Embryonic facial prominence (tissue), 1 donor: ENCODE data around the gene MYH10.
"Not testable (repeated sequence)": the region's sequence is repeated elsewhere in the genome, so short reads cannot be mapped to it uniquely, and the experiment has no call there.

Source experiments
- DNase-seq: peaks from one replicate; pipeline ENCODE4 v3.0.0-alpha.2; 2016; ENCODE audit errors: extremely low spot score

The MYH10 gene

GRCh38 chr17:8630227-8630801 is at the start of gene MYH10:
TSS of gene MYH10 (minus strand) at chr17:8630725. CDS start at chr17:8623246, 7,479 bp downstream.
- DNase-seq = no peak

DNA sequence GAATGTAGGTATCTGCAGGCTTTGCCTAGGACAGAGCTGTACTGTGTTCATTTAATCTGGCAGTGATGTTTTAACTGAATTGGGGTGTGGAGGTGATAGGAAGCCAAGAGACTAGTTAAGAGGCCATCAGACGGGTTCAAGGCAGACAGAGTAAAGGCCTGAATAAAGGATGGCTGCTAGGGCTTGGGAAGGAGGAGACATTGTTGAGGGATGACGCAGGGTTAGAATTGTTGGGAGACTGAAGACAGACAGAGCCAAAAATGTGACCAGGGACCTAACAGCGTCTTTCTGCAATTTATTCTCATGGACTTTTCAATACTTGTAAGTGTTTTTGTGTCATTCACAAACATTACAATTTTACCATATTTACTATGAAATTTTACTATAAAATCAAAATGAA is 48.6 kb upstream of the MYH10 start:
- no peak for DNase-seq

- DNase-seq = no peak
Measured at GRCh38 chr17:8675306-8675705, 44.8 kb upstream of the MYH10 start.

- DNase-seq = no peak
Measured at GRCh38 chr17:8674344-8675305, 44.1 kb upstream of the MYH10 start.

DNA sequence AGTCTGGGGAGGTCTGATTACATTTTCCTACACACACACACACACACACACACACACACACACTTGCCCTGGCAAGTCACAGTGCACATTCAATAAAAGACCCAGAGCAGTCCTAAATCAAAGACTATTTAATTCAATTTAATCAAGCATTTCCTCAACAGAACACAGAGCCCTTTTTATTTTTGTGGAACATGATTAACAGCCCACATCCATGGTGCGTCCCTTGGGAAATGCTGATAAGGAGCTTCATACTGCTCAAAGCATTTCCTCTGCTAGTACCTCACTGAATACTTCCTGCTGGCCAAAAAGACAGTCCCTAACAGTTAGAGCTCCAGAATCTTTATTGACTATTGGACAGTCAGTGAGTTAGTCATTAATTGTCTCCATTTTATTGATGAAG is 43.1 kb upstream of the MYH10 start:
- DNase-seq = no peak

DNA sequence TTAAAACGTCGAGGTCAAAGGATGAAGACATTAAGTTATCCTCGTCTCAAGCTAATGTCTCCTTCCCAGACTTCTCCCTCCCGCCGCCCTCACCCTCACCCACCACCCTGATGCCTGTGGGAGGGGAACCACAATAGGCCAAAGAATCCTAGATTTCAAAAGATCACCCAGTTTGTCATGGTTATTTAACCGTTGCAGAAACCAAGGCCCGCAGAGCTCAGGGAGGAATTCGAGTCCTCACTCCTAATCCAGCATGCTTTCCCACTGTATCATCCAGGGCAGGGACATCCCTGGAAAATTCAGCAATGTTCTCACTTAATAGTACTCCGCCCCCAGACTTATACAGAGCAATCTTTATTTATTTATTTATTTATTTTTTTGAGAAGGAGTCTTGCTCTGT is 41.8 kb upstream of the MYH10 start:
- DNase-seq = no peak

GRCh38 chr17:8670421-8670820 is 39.9 kb upstream of the MYH10 start:
- peak; percentile 85 for DNase-seq

DNA sequence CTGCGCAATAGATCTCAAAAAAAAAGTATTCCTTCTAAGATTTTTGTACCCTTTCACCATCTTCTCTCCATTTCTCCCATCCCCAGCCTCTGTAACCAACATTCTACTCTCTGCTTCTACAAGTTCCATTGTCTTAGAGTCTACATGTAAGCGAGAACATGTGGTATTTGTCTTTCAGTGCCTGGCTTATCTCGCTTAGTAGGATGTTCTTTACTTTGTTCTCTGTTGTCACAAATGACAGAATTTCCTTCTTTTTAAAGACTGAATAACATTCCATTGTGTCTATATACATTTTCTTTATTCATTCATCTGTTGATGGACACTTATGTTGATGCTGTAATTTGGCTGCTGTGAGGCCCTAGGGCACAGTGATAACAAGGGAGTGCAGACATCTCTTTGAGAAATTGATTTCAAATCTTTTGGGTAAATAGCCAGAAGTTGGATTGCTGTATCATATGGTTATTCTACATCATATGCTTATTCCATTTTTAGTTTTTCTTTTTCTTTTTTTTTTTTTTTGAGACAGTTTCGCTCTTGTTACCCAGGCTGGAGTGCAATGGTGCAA is 37.7 kb upstream of the MYH10 start:
- no peak for DNase-seq

GRCh38 chr17:8667421-8667820 is 36.9 kb upstream of the MYH10 start:
- DNase-seq = no peak

DNA sequence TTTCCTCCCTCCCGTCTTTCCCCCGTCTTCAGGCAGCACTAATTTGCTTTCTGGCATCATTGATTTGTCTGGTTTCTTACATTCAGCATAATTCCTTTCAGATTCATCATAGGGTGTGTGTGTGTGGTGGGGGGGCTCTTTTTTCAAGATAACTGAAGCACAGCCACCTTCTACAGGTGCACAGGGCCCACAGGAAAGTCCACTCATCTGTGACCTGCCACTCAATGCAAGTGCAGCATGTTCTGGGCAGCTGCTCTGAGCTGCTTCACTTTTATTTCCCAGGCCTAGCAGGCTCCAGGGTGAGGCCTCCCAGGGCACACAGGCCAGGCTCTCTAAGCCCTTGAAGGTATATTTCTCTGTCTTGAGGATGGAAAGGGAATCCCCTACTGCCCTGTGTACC is 35.2 kb upstream of the MYH10 start:
- no peak for DNase-seq

DNA sequence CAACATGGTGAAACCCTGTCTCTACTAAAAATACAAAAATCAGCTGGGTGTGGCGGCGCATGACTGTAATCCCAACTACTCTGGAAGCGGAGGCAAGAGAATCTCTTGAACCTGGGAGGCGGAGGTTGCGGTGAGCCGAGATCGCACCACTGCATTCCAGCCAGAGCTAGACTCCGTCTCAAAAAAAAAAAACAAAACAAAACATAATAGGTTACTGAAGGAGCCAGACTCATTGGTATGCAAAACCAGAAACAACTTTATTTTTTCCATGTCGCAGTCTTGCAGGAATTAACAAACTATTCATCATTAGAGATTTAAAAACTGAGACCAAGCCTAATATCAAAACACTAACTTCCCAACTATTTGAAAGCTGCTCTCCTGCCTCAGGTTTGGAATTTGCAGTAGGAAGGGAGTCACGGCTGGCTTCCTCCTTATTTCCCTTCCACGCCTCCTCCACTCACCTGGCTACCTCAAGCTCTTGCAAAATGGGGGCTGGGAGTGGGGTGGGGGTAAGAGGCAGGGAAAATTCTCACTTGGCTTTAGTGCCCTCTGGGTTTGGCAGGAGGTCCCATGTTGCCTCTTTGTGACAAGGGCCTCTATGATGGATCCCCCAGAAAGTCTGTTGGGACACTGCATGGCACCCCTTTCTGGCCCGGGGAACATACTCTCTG is 34.1 kb upstream of the MYH10 start:
- no peak for DNase-seq

DNA sequence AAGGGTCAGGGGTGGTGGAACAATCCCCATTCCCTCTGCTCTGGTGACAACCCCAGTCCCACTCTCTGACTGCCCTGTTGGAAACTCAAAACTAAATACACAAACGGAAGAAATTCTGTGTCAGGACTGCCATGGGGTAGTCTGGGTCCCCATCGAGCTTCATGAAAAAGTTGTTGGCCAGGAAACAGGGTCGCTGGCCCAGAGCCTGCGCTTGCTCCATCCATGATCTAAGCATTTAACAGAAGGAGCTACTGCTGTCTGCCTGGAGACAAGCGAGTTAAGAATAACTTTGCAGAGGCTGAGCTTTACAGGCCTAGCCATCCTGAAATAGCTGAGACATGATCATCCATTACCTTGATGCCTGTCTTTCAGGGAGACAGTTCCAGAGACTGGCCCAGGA is 32.4 kb upstream of the MYH10 start:
- no peak for DNase-seq

GRCh38 chr17:8662076-8662831 is 31.7 kb upstream of the MYH10 start:
- DNase-seq = no peak

DNA sequence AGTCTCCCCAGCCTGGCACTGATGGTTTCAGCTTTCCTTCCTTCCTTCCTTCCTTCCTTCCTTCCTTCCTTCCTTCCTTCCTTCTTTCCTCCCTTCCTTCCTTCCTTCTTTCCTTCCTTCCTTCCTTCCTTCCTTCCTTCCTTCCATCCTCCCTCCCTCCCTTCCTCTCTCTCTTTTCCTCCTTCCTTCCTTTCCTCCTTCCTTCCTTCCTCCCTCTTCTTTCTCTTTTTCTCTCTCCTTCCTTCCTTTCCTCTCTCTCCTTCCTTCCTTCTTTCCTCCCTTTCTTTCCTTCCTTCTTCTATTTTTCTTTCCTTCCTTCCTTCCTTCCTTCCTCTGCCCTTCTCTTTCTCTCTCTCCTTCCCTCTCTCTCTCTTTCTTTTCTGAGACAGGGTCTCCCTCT is 30.2 kb upstream of the MYH10 start:
- not testable (repeated sequence) for DNase-seq

- DNase-seq = no peak
Measured at GRCh38 chr17:8659758-8660410, 29.4 kb upstream of the MYH10 start.

DNA sequence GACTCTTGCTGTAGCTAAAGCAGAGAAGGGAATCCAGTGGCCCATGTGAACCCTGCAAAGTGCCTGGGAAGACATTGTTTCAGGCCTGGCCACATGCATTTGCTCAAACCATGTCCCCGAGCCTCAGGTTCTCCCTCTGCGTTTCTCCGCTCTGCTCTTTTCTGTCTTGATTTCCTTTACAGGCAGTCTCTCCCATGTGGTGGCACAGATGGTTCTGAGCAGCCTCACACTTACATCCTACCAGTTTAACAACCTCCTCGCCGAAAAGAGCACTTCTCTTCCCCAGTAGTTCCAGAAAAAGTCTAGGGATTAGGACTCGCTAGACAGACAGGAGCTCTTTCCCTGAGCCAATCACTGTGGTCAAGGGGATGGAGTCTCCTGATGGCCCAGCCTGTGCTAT is 28.3 kb upstream of the MYH10 start:
- DNase-seq = no peak

GRCh38 chr17:8656693-8657092 is 26.2 kb upstream of the MYH10 start:
- no peak for DNase-seq

- no peak for DNase-seq
Measured at GRCh38 chr17:8654822-8655221, 24.3 kb upstream of the MYH10 start.

DNA sequence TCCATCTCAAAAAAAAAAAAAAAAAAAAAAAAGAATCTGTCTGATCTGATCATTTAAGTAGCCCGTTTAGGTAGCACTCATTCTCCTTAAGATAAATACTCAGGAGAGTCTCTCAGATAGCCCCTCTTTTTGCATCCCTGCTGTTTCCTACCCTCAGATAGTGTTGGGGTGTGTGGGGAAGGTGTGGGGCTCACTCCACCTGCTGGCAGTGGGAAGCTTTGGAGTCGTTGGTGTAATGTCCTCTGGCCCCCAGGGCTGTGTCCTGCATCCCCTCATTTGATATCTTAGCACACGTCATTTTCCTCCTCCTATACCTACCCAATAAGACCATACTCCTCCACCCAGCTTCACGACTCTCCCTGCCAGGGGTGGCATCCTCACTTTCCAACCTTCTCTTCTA is 20.5 kb upstream of the MYH10 start:
- no peak for DNase-seq

GRCh38 chr17:8650119-8650499 is 19.6 kb upstream of the MYH10 start:
- no peak for DNase-seq
